HG02938 (cell line): ENCODE results near the gene CTR9.

ENCODE experiments used
- ATAC-seq: cut with Tn5 transposase; IDR thresholded peaks from one replicate; pipeline ENCODE4 v1.9.1; 2021; ENCODE audit warnings: mild to moderate bottlenecking, moderate library complexity; ENCODE audit not compliant: unreplicated experiment

CTR9 gene

GRCh38 chr11:10750838-10751580 is at the start of gene CTR9:
TSS of gene CTR9 (plus strand) at chr11:10751246. CDS start at chr11:10751413, 167 bp downstream.
- ATAC-seq = peak; percentile 88

- ATAC-seq = no peak
Measured at GRCh38 chr11:10701982-10702381, 49.1 kb upstream of the CTR9 start.

GRCh38 chr11:10708131-10708530 is 42.9 kb upstream of the CTR9 start:
- no peak for ATAC-seq

- ATAC-seq = no peak
Measured at GRCh38 chr11:10709299-10710086, 41.6 kb upstream of the CTR9 start.

- no peak for ATAC-seq
Measured at GRCh38 chr11:10715571-10715970, 35.5 kb upstream of the CTR9 start.

GRCh38 chr11:10716122-10716521 is 34.9 kb upstream of the CTR9 start:
- ATAC-seq = no peak

- no peak for ATAC-seq
Measured at GRCh38 chr11:10716543-10717259, 34.3 kb upstream of the CTR9 start.

- ATAC-seq = no peak
Measured at GRCh38 chr11:10719616-10720015, 31.4 kb upstream of the CTR9 start.

- ATAC-seq = no peak
Measured at GRCh38 chr11:10720881-10721376, 30.1 kb upstream of the CTR9 start.

- no peak for ATAC-seq
Measured at GRCh38 chr11:10722307-10722706, 28.7 kb upstream of the CTR9 start.

- ATAC-seq = no peak
Measured at GRCh38 chr11:10725114-10725906, 25.7 kb upstream of the CTR9 start.

- ATAC-seq = no peak
Measured at GRCh38 chr11:10725907-10726253, 25.2 kb upstream of the CTR9 start.

- no peak for ATAC-seq
Measured at GRCh38 chr11:10727146-10727851, 23.7 kb upstream of the CTR9 start.

GRCh38 chr11:10728154-10728553 is 22.9 kb upstream of the CTR9 start:
- no peak for ATAC-seq

GRCh38 chr11:10728789-10729472 is 22.1 kb upstream of the CTR9 start:
- ATAC-seq = no peak

- ATAC-seq = no peak
Measured at GRCh38 chr11:10730151-10730550, 20.9 kb upstream of the CTR9 start.

GRCh38 chr11:10731064-10731680 is 19.9 kb upstream of the CTR9 start:
- ATAC-seq = no peak

- peak; percentile 89 for ATAC-seq
Measured at GRCh38 chr11:10735481-10736475, 15.3 kb upstream of the CTR9 start.
